Nephron (organoid): ENCODE results near the gene SND1.

Source experiments
- H3K27ac Mint-ChIP-seq, 3 experiments: 2 replicates each; pipeline ENCODE4 v1.8.0; 2020; ENCODE audit warnings: mixed read lengths in 3 of 3, mild to moderate bottlenecking in 2 of 3, moderate library complexity in 1 of 3
- H3K27me3 Mint-ChIP-seq: 2 replicates; pipeline ENCODE4 v1.8.0; 2021; ENCODE audit warnings: low read depth, mild to moderate bottlenecking, moderate library complexity, mixed read lengths
- H3K36me3 Mint-ChIP-seq: 2 replicates; pipeline ENCODE4 v1.8.0; 2020; ENCODE audit warnings: low read depth, mixed read lengths
- H3K4me1 Mint-ChIP-seq: 2 replicates; pipeline ENCODE4 v1.8.0; 2020; ENCODE audit warnings: mixed read lengths
- H3K4me3 Mint-ChIP-seq, 3 experiments: 2 replicates each; pipeline ENCODE4 v1.8.0; 2020; ENCODE audit warnings: mild to moderate bottlenecking in 3 of 3, mixed read lengths in 3 of 3, moderate library complexity in 2 of 3
- H3K9me3 Mint-ChIP-seq: 2 replicates; pipeline ENCODE4 v1.8.0; 2020; ENCODE audit warnings: mixed read lengths
- CTCF ChIP-seq, 3 experiments: fragments of 200-600 bp; sonication (generic); IDR thresholded peaks; one replicate each; pipeline ENCODE4 v1.5.0; 2021; ENCODE audit warnings: antibody characterized with exemption in 3 of 3; ENCODE audit not compliant: unreplicated experiment in 3 of 3

Gene SND1

GRCh38 chr7:127981965-127982364 is 330.0 kb downstream of the SND1 start:
- Mint-ChIP-seq H3K9me3 (peaks cover 11% of the 10 kb centered on the region), H3K27me3 (no peaks in the 10 kb centered on the region), H3K27ac (no peak overlapping the region), H3K36me3 (peaks cover 22% of the 10 kb centered on the region), H3K4me1 (peaks cover 7% of the 10 kb centered on the region), H3K4me3 (no peak overlapping the region)
- no peak for TF ChIP-seq CTCF (IDR thresholded peaks at IDR 0.05; ENCODE audit: unreplicated experiment in 3 of 3)

GRCh38 chr7:127983804-127984332 is 331.9 kb downstream of the SND1 start:
- Mint-ChIP-seq H3K36me3 (peaks cover 8% of the 10 kb centered on the region), H3K9me3 (peaks cover 2% of the 10 kb centered on the region), H3K4me1 (peaks cover 15% of the 10 kb centered on the region), H3K4me3 (no peak overlapping the region), H3K27ac (no peak overlapping the region), H3K27me3 (no peaks in the 10 kb centered on the region)
- TF ChIP-seq CTCF (IDR thresholded peaks at IDR 0.05; ENCODE audit: unreplicated experiment in 3 of 3): no peak

- H3K9me3 Mint-ChIP-seq: no peaks in the 10 kb centered on the region
- no peak overlapping the region for H3K4me3 Mint-ChIP-seq
- peaks cover 7% of the 10 kb centered on the region for H3K36me3 Mint-ChIP-seq
- TF ChIP-seq CTCF (IDR thresholded peaks at IDR 0.05; ENCODE audit: unreplicated experiment in 3 of 3): no peak
- H3K27ac Mint-ChIP-seq: peak overlapping the region in 1 of 3 experiments; percentile 18
- H3K27me3 Mint-ChIP-seq: no peaks in the 10 kb centered on the region
- H3K4me1 Mint-ChIP-seq: peaks cover 15% of the 10 kb centered on the region
Observed at GRCh38 chr7:127986581-127987521, 334.9 kb downstream of the SND1 start.

DNA sequence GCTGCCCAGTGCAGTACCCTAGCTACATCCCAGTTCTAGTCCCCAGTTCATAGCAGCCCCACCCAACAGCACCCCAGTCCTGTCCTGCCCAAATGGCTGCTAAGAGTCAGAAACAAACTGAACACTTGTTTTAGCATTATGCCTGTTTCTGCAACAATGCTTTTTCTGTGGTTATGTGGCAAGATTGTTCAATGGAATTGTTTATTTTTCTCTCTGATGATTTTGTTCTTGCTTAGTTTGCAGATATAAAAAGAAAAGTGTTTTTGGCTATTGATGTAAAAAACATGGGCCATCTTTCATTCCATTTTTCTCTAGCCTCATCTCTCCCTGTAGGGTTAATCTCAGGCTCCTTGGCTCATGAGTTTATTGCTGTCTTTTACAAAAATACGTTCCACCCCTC is 336.8 kb downstream of the SND1 start:
- Mint-ChIP-seq H3K36me3 (peaks cover 25% of the 10 kb centered on the region), H3K27ac (no peak overlapping the region), H3K4me3 (no peak overlapping the region), H3K9me3 (no peaks in the 10 kb centered on the region), H3K27me3 (no peaks in the 10 kb centered on the region), H3K4me1 (peaks cover 15% of the 10 kb centered on the region)
- TF ChIP-seq CTCF (IDR thresholded peaks at IDR 0.05; ENCODE audit: unreplicated experiment in 3 of 3): no peak

DNA sequence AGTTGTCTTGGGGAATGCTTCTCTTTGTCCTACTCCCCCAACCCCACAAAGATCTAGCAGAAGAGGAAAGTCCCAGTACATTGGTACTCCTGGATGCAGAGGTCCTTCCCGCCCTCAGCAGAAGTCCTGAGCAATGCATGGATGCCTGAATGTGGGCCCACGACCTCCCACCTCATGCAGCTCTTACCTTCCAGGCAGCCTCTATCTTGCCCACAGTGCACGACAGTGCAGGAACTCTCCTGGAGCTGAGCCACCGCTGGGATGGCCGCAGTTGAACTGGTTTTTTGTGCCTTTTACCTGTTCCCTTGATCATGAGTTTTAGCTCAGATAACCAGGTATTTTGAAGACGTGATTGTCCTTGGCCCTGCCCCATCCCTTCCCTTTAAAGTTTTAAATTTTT is 341.3 kb downstream of the SND1 start:
- Mint-ChIP-seq H3K4me3 (no peak overlapping the region), H3K27me3 (no peaks in the 10 kb centered on the region), H3K4me1 (peaks cover 39% of the 10 kb centered on the region), H3K36me3 (peaks cover 30% of the 10 kb centered on the region), H3K9me3 (no peaks in the 10 kb centered on the region), H3K27ac (no peak overlapping the region)
- TF ChIP-seq CTCF (IDR thresholded peaks at IDR 0.05; ENCODE audit: unreplicated experiment in 3 of 3): no peak
